Activated CD4-positive, alpha-beta memory T cell treated with anti-CD3 and anti-CD28 coated beads for 36 hours (primary cell): ENCODE results near the gene MEI1. TPM values are rescaled to one million over a fixed set of nuclear protein-coding genes. Genes with fewer than 3 reads are reported as not detected.

ENCODE experiments used
- CTCF ChIA-PET: fragments of 350-600 bp; sonication (Branson Sonifier 250); formaldehyde crosslinking; loops from one replicate; lab custom pipeline; 2021; ENCODE audit warnings: antibody characterized with exemption, inconsistent platforms; lab: Charles Lee
- POLR2A ChIA-PET: fragments of 350-600 bp; sonication (Branson Sonifier 250); formaldehyde crosslinking; loops from one replicate; lab custom pipeline; 2021; ENCODE audit warnings: antibody characterized with exemption; lab: Charles Lee
- DNase-seq: peaks from one replicate; pipeline ENCODE4 v3.0.0-alpha.2; 2020
- H3K27ac Mint-ChIP-seq: one replicate; pipeline ENCODE4 v1.8.0; 2021; ENCODE audit warnings: mixed read lengths
- H3K27me3 Mint-ChIP-seq: one replicate; pipeline ENCODE4 v1.8.0; 2021; ENCODE audit warnings: mixed read lengths
- H3K36me3 Mint-ChIP-seq: one replicate; pipeline ENCODE4 v1.8.0; 2021; ENCODE audit warnings: mixed read lengths
- H3K4me1 Mint-ChIP-seq: one replicate; pipeline ENCODE4 v1.8.0; 2021; ENCODE audit warnings: low read depth, mixed read lengths
- H3K4me3 Mint-ChIP-seq: one replicate; pipeline ENCODE4 v1.8.0; 2021; ENCODE audit warnings: mild to moderate bottlenecking, mixed read lengths
- H3K9me3 Mint-ChIP-seq: one replicate; pipeline ENCODE4 v1.8.0; 2021; ENCODE audit warnings: mixed read lengths
- intact Hi-C: fragments of 100-400 bp; cut with micrococcal nuclease; formaldehyde crosslinking; loops from one replicate; pipeline ENCODE4 v1.15.1; 2023
- total RNA-seq, 2 experiments: library from RNA; stranded (reverse); gene quantifications; one replicate each; pipeline ENCODE4 v1.2.3, GENCODE V29; 2021

The MEI1 gene
- total RNA-seq, 2 experiments from 2014 or later, result 51.3 to 52.3 TPM

DNA sequence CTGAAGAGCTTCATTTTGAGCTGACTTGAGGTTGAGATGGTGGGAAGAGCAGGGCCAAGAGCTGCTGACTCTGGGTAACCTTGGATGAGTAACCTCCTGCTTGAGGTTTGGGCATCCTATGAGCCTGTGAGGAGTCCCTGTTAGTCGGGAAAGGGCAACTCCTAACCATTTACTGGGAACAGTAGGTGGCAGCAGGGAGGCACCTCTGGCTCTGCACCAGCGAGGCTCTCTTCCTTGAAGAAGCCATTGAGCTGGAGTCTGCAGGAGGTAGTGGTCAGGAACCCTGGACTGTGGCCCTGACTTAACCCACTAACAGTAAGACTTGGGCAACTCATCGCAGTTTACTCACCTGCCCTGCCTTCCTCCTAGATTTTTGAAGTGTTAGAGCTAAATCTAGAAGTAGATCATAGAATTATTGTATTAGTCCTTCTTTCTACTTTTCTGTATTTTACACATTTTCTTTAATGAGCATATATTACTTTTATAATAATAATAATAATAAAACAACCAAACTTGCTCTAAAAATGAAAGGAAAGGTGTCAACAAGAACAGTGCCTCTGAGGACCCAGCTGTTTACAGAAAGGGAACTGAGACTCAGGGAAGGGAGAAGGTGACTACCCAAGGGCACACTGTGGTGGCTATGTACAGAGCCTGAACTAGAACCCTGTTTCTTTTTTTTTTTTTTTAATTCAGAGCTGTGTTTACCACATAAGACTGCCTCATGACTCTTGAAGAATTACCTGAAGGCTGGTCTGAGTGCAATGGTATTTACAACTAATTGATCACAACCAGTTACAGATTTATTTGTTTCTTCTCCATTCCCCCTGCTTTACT is 47.5 kb downstream of the MEI1 start:
- Mint-ChIP-seq H3K27me3 (peaks cover 11% of the 10 kb centered on the region), H3K27ac (no peak overlapping the region), H3K9me3 (no peaks in the 10 kb centered on the region), H3K4me3 (no peak overlapping the region), H3K36me3 (no peaks in the 10 kb centered on the region), H3K4me1 (peaks cover 6% of the 10 kb centered on the region)
- ChIA-PET CTCF (interaction anchor here (0.5 to 4.4 kb wide), 41 partner anchors 9 to 805 kb away, joined by 3 to 54 read pairs (median 5); partner anchors contain the start of genes CCDC134, CENPM, MEI1 and SREBF2), POLR2A (interaction anchor here (0.8 to 1.2 kb wide), 7 partner anchors 34 to 197 kb away, joined by 3 to 4 read pairs (median 3); partner anchors contain the start of genes CCDC134 and MEI1)
- intact Hi-C loops, result loop anchor here (1.0 to 5.0 kb wide), 3 partner anchors 54 to 200 kb away; partner anchors contain the start of genes CCDC134 and CENPM
- DNase-seq, result peak; percentile 72

DNA sequence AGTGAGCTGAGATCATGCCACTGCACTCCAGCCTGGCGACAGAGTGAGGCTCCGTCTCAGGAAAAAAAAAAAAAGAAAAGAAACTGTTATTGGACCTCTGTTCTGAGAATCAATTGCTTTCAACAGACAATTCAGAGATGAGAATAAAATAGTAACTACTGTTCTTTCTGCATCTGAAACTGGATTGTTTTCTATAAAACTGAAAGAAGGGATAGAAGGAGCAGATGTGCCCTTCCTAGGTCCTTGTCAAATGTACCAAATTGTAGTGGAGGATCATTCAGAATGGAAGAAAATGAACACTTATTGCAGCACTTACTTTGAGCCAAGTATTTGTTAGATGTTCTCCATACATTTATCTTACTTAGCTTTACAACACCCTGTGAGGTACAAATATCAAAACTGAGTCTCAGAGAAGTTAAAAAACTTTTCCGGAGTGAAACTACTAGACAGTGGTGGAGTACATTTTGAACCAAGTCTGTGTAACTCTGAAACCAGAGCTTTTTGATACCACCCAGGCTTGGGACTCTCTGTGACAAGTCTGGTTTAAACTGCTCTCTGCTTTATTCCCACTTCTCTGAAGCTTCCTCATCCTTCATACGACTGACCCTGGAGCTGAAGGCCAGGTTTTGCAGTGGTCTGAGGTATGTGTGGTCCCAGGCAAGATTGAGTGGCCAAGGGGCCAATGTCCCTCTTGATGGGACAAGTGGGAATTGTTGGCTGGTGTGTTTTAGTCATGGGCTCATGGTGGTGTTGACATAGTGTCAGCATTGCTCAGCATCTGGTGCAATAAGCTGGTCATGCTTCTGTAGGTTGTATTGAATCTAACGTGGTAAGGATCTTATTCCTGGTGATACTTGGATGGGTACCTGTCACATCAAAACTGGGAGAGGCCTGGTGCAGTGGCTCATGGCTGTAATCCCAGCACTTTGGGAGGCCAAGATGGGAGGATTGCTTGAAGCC is 53.0 kb downstream of the MEI1 start:
- Mint-ChIP-seq H3K4me1 (peaks cover 7% of the 10 kb centered on the region), H3K9me3 (no peaks in the 10 kb centered on the region), H3K4me3 (no peak overlapping the region), H3K36me3 (no peaks in the 10 kb centered on the region), H3K27ac (peak overlapping the region; percentile 82), H3K27me3 (peaks cover 4% of the 10 kb centered on the region)
- intact Hi-C loops, result loop anchor here (1.0 kb wide), 1 partner anchor 29 kb away; no protein-coding TSS in a partner anchor
- ChIA-PET CTCF (interaction anchor here (0.7 to 1.8 kb wide), 5 partner anchors 12 to 111 kb away, joined by 3 to 5 read pairs (median 3); partner anchors contain the start of gene CCDC134), POLR2A (interaction anchor here (0.7 to 1.4 kb wide), 4 partner anchors 29 to 110 kb away, joined by 3 to 5 read pairs (median 4); partner anchors contain the start of gene CCDC134)
- peak; percentile 18 for DNase-seq

GRCh38 chr22:41753984-41754383 is 54.7 kb downstream of the MEI1 start:
- intact Hi-C loops, result no loop called here
- Mint-ChIP-seq H3K27ac (no peak overlapping the region), H3K4me3 (no peak overlapping the region), H3K9me3 (no peaks in the 10 kb centered on the region), H3K27me3 (peaks cover 4% of the 10 kb centered on the region), H3K36me3 (no peaks in the 10 kb centered on the region), H3K4me1 (peaks cover 7% of the 10 kb centered on the region)
- DNase-seq, result no peak
- POLR2A ChIA-PET, result no interaction called here
- CTCF ChIA-PET, result no interaction called here

GRCh38 chr22:41757502-41757901 is 58.2 kb downstream of the MEI1 start:
- intact Hi-C loops, result no loop called here
- no peaks in the 10 kb centered on the region for H3K9me3 Mint-ChIP-seq
- peaks cover 3% of the 10 kb centered on the region for H3K4me1 Mint-ChIP-seq
- H3K4me3 Mint-ChIP-seq, result no peak overlapping the region
- POLR2A ChIA-PET, result no interaction called here
- no peaks in the 10 kb centered on the region for H3K36me3 Mint-ChIP-seq
- H3K27ac Mint-ChIP-seq, result no peak overlapping the region
- no peak for DNase-seq
- H3K27me3 Mint-ChIP-seq, result no peaks in the 10 kb centered on the region
- CTCF ChIA-PET, result interaction anchor here (1.0 kb wide), 1 partner anchor 169 kb away, joined by 3 read pairs; no protein-coding TSS in a partner anchor

DNA sequence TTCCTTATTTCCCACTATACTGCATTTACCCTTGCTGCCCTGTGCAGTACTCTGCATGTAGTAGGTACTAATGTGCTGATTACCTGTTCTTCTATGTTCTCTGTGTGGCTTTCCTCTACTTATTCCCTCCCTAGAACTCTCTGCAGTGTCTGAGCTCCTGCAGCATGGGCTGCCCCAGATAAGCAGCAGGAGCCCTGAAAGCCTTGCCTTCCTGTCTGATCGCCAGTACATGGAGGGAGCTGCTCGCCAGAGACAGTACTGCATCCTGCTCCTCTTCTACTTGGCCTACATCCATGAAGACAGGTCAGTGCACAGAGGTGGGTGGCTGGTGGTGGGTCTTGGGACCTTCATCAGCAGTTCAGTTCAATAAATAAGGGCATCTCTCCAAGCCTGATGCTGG is 58.9 kb downstream of the MEI1 start:
- Mint-ChIP-seq H3K36me3 (no peaks in the 10 kb centered on the region), H3K4me1 (no peaks in the 10 kb centered on the region), H3K27me3 (no peaks in the 10 kb centered on the region), H3K4me3 (no peak overlapping the region), H3K27ac (no peak overlapping the region), H3K9me3 (no peaks in the 10 kb centered on the region)
- intact Hi-C loops, result no loop called here
- DNase-seq, result no peak
- ChIA-PET POLR2A (no interaction called here), CTCF (no interaction called here)

GRCh38 chr22:41762980-41763779 is 63.9 kb downstream of the MEI1 start:
- POLR2A ChIA-PET, result no interaction called here
- Mint-ChIP-seq H3K9me3 (no peaks in the 10 kb centered on the region), H3K4me1 (peaks cover 4% of the 10 kb centered on the region), H3K36me3 (no peaks in the 10 kb centered on the region), H3K27me3 (no peaks in the 10 kb centered on the region), H3K27ac (no peak overlapping the region), H3K4me3 (no peak overlapping the region)
- intact Hi-C loops, result no loop called here
- DNase-seq, result peak; percentile 62
- CTCF ChIA-PET, result interaction anchor here (0.6 to 4.8 kb wide), 6 partner anchors 12 to 64 kb away, joined by 3 to 22 read pairs (median 4); partner anchors contain the start of gene MEI1

GRCh38 chr22:41766476-41766875 is 67.2 kb downstream of the MEI1 start:
- CTCF ChIA-PET, result interaction anchor here (0.7 to 2.6 kb wide), 2 partner anchors 20 to 34 kb away, joined by 3 to 16 read pairs; partner anchors contain the start of gene CCDC134
- Mint-ChIP-seq H3K36me3 (no peaks in the 10 kb centered on the region), H3K27ac (no peak overlapping the region), H3K4me1 (peaks cover 14% of the 10 kb centered on the region), H3K9me3 (no peaks in the 10 kb centered on the region), H3K4me3 (no peak overlapping the region), H3K27me3 (no peaks in the 10 kb centered on the region)
- DNase-seq, result no peak
- intact Hi-C loops, result no loop called here
- POLR2A ChIA-PET, result no interaction called here

DNA sequence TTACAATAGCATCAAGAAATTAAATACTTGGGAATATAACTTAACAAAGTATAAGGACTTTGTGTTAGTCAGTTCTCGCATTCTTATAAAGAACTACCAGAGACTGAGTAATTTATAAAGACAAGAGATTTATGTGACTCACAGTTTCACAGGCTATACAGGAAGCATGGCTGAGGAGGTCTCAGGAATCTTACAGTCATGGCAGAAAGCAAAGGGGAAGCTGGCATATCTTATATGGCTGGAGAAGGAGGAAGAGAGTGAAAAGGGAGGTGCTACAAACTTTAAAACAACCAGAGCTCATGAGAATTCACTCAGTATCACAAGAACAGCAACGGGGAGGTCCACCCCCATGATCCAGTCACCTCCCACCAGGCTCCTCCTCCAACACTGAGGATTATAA is 69.1 kb downstream of the MEI1 start:
- no peak overlapping the region for H3K4me3 Mint-ChIP-seq
- POLR2A ChIA-PET, result interaction anchor here (3.5 kb wide), 1 partner anchor 12 kb away, joined by 15 read pairs; no protein-coding TSS in a partner anchor
- no peaks in the 10 kb centered on the region for H3K27me3 Mint-ChIP-seq
- no peaks in the 10 kb centered on the region for H3K36me3 Mint-ChIP-seq
- H3K9me3 Mint-ChIP-seq, result no peaks in the 10 kb centered on the region
- peaks cover 18% of the 10 kb centered on the region for H3K4me1 Mint-ChIP-seq
- no peak for DNase-seq
- CTCF ChIA-PET, result interaction anchor here (0.6 to 2.6 kb wide), 4 partner anchors 12 to 1198 kb away, joined by 5 to 16 read pairs (median 8); no protein-coding TSS in a partner anchor
- H3K27ac Mint-ChIP-seq, result no peak overlapping the region
- intact Hi-C loops, result no loop called here

- CTCF ChIA-PET, result interaction anchor here (1.0 to 1.5 kb wide), 2 partner anchors 8 to 24 kb away, joined by 3 to 5 read pairs; no protein-coding TSS in a partner anchor
- Mint-ChIP-seq H3K9me3 (no peaks in the 10 kb centered on the region), H3K27me3 (no peaks in the 10 kb centered on the region), H3K27ac (peak overlapping the region; percentile 69), H3K4me3 (no peak overlapping the region), H3K36me3 (no peaks in the 10 kb centered on the region), H3K4me1 (peaks cover 18% of the 10 kb centered on the region)
- intact Hi-C loops, result no loop called here
- POLR2A ChIA-PET, result interaction anchor here (0.6 to 3.5 kb wide), 2 partner anchors 10 to 26 kb away, joined by 3 to 15 read pairs; no protein-coding TSS in a partner anchor
- DNase-seq, result peak; percentile 40
These were observed 71.6 kb downstream of the MEI1 start for GRCh38 chr22:41770715-41771468.

- no peaks in the 10 kb centered on the region for H3K27me3 Mint-ChIP-seq
- peaks cover 18% of the 10 kb centered on the region for H3K4me1 Mint-ChIP-seq
- ChIA-PET POLR2A (interaction anchor here (0.8 kb wide), 1 partner anchor 26 kb away, joined by 4 read pairs; no protein-coding TSS in a partner anchor), CTCF (interaction anchor here (2.0 kb wide), 1 partner anchor 26 kb away, joined by 5 read pairs; no protein-coding TSS in a partner anchor)
- DNase-seq, result no peak
- H3K4me3 Mint-ChIP-seq, result no peak overlapping the region
- H3K27ac Mint-ChIP-seq, result no peak overlapping the region
- intact Hi-C loops, result no loop called here
- no peaks in the 10 kb centered on the region for H3K9me3 Mint-ChIP-seq
- no peaks in the 10 kb centered on the region for H3K36me3 Mint-ChIP-seq
These were observed 72.9 kb downstream of the MEI1 start for GRCh38 chr22:41772198-41772597.
